Renal pelvis (tissue), 4 donors: Measurements from ENCODE around the gene TMEM132D. TPM values are rescaled to one million over a fixed set of nuclear protein-coding genes. Genes with fewer than 3 reads are reported as not detected.

Source experiments
- DNase-seq: peaks from one replicate; pipeline ENCODE4 v3.0.0-alpha.2; 2013
- polyA plus RNA-seq, 3 donors: library from polyadenylated mRNA; unstranded; fragments of 120-200 nt; gene quantifications; one replicate each; pipeline ENCODE4 v1.2.1, GENCODE V29; 2013; ENCODE audit not compliant: insufficient read length in 3 of 3

Gene TMEM132D
- polyA plus RNA-seq, 3 donors: 0.90 to 1.6 (median 1.6) TPM

DNA sequence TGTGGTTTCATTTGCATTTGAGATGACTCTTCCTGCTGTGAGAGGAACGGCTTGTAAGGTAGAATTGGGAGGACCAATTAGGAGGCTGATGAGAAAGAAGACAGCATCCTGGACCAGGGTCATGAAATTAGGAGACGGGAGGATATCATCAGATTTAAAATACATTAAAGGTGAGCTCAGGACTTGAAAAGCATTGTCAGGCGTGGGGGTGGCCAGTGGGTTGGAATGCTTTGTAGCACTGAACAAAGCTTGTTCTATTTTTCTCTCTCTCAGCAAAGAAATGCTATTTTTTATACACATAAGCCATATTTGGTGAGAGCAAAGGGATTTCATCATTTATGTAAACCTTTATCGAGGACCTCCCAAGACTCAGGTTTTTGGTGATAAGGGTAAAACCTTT is 157.5 kb downstream of the TMEM132D start:
- no peak for DNase-seq

DNA sequence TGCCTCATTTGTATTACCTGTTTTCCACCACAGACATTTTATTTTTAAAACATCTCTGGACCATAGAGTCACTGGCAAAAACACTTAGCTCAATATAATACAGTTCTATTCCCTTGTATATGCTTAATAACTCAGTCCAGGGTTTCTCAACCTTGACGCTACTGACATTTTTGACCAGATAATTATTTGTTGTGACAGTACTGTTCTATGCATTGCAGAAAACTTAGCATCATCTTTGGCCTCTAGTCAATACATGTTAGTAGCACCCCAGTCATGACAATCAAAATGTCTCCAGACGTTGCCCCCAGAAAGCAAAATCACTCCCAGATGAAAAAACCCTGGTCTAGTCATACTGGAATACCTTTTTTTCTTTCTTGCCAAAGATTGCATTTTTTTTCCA is 174.7 kb downstream of the TMEM132D start:
- DNase-seq: no peak

DNA sequence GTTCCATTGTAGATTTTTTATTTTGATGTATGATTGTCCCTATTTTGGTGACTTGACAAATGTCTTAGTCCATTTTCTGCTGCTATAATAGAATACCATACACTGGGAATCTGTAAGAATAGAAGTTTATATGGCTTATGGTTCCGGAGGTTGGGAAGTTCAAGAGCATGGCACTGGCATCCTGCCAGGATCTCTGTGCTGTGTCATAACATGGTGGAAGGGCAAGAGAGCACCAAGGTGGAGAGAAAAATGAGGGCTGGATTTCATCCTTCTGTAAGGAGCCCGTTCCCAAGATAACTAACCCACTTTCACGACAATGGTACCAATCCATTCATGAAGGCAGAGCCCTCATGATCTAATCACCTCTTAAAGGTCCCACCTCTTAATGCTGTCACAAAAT is 176.7 kb downstream of the TMEM132D start:
- DNase-seq: no peak

DNA sequence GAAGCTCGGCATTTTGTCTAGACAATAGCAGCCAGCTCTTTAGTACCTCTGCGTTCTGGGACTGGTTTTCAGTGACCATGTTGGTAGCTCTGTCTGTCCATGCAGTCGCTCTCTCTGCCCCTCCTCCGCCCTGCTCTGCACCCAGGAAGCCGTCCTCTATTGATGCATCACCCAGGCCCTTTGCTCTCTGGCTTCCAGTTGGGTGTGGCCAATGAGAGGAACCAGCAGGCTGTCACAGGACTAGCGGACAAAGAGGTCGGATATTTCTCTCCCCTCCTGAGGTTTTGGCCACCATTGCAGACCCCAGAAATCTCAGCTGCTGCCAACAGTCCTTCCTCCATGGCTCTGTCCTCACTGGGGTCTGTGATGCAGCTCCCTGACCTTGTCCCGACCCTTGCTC is 180.6 kb downstream of the TMEM132D start:
- DNase-seq: no peak

DNA sequence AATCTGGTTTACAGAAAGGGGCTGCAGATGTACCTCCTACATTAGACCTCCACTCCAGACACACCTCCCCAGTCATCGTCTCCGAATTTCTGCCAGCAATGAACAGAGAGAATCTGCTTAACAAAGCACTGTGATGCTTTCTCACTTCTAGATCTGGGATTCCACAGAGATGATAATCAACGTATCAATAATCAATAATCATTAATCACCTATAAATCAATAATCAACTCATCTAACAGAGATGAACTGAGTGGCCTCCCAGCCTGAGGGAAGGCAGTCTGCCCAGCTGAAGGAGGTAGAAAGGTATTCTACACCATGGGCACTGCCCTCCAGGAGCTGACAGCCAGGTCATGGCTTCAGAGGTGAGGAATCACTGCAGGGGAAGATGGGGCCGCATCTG is 183.2 kb downstream of the TMEM132D start:
- DNase-seq: no peak

DNA sequence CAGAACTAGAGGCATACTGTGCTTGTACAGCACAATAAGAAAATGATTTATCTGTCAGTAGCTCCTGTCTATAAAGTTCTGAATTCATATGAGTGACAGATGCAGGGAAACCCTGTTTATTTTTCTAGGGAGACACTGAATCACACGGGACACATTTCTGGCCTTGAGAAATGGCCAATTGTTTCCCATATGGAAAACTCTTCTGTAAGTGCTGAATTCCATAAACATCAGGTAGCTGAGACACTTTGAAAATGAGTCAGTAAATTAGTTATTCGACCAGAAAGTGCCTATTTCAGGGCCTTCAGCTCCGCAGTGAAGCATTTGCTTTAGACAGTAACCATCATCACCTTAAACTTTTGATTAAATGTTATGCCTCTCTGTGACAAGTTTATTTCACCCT is 184.4 kb downstream of the TMEM132D start:
- no peak for DNase-seq

DNA sequence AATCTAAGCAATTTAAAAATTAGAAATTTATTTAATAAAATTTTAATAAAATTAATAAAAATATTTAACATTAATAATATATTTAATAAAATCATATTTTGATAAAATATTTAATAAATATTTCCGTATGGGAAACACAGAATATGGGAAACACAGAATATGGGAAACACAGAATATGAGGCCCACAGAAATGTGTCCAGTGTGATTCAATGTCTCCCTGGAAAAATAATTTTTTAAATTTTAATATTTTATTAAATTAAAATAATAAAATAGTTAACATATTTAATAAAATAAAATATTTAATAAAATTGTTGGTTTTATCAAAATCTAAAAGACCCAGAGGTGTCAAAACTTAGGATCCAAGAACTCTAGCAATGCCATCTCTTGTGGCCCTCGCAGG is 186.4 kb downstream of the TMEM132D start:
- DNase-seq: no peak

DNA sequence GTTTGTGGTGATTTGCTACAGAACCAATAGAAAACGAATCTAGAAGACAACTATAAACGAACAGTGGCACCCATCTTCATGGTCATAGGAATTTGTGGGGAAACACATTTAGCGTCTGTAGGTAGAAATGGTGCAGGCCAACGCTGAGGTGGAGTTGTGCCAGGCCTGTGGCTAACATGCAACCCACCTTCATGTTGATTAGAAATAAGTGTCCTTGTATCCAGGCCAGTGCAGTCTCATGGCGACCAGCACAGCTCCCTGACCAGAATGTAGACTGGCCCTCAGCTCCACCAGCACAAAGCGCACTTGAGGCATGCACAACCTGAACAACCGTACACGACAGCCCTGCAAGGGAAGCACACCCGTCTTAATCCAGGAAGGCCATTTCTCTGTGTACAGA is 187.0 kb downstream of the TMEM132D start:
- no peak for DNase-seq

DNA sequence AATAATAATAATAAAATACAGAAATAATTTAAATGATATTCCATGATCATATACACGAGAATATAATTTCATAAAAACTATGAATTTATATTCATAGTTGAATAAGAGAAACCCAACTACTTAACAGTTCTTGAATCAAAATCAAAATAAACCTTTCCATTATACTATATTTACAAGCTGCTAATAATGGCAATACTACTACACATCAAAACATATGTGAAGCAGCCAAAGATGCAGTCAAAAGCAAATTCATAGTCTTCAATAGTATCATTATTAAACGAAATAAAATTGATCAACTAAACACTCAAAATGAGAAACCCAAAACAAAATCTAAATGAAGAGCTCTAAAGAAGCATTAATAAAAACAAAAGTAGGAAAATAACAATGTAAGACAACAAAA is 197.1 kb downstream of the TMEM132D start:
- no peak for DNase-seq

DNA sequence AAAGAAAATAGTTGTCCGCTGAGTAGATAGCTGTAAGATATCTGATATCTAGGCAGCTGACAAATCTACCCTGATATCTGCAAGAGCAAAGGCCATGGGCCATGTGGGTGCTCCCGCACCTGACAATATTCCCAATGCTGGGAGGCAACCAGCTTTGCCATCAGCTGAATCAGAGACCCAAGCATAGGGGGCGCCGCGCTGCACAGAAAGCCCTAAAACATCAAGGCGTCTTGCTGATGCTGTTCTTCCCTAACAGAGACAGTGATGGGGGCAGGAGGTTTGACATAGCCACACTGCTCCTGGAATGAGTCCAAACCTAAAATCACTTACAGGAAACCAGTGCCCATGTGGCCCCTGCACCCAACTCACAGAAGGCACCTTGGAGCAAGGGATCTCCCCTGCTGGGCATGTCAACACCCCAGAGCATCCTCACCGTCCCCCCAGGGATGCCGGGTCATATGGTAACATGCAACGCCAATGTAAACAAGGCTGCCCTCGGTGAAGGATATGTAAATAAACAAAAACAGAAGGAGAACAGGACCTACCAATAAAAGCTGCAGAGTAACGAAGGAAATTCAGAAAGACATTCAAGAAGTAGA is 199.5 kb downstream of the TMEM132D start:
- DNase-seq: no peak

DNA sequence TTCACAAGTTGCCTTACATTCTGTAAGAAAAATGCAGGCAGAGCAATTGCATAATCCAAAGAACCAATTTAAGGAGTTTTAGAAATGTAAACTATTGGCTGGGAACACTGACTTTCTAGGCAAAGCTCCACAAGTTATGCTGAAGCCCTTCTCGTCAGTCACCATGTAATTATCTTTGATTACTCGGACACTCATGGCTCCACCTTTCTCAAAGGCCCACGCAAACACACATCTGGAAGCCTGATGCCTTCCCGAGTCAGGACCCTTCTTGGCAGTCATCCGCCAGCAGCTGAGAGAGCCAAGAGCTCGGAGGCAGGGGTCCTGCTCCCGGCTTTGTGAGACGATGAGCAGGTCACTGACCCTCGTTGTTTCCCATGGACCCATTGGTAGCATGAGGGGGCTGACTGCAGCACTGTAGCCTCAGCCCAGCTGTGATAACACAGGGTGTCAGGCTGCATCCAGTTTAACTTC is 202.2 kb downstream of the TMEM132D start:
- no peak for DNase-seq

DNA sequence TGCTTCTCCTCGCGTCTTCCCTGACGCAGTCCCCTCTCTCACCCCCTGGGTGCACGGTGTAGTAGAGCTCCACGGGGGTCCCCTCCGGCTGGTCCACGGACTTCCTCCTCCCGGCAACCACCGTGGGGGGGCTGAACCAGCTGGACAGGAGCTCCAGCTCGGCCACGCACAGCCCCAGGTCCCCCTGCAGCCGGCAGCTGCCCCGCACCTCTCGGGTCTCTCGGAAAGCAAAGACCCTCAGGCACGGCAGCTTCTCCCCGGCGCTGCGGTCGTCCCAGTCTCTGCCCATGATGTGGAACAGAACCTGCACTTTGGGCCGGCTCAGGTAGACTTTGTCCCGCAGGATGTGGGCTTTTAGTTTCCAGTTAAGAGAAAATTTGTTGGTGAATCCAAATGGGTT is 203.8 kb downstream of the TMEM132D start:
- no peak for DNase-seq

DNA sequence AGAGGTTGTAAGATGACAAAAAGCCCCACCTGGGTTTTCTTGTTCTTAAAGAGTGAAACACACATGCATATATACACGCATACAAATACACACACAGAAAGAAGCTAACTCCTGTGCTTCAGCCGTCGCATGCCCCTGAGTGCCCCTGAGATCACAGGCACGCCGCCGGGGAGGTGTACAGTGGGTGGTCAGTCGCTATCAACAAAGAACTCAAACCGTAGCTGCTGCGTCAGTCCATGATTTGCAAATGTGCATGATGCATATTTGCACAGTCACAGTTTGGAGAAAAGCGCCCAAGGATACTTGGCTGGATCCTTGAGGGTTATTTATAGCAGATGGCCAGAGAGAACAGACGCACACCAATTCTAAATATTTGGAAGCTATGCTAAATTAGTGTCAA is 206.9 kb downstream of the TMEM132D start:
- DNase-seq: no peak

DNA sequence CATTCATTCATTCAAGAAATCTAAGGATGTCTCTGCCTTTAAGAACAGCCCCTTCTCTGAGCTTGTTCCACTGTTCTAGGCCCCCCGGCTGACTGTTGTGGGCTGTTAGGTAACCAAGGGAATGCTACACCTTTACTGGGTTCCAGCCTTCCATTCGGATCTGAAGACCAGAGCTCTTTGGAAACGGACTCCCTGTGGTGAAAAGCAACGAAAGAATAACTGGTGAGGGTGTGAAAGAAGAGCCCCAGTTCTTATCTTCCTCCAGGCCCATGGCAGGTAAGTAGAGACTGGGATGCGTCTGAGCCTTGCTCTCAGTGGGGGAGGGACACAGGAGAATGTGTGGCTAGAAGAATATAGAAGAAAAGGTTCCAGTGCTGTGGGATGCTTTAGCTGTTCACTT is 207.4 kb downstream of the TMEM132D start:
- no peak for DNase-seq

DNA sequence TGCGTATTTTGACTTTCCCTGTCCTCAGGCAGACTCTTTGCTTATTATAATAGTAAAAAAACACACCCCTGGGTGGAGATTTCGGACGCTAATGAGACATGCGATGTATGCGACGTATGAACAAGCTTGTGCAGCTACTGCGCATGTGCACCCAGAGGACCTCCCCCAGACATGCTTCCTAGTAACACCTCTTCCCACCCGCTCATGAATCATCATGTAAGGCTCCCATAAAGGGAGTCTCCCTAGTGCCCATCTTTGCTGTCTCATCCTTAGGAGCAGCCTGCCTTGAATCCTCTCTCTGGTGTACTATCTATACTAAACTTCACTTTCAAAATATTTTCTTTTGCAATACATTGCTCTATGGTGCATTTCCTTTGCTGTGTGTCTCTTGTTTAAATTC is 210.1 kb downstream of the TMEM132D start:
- DNase-seq: no peak

DNA sequence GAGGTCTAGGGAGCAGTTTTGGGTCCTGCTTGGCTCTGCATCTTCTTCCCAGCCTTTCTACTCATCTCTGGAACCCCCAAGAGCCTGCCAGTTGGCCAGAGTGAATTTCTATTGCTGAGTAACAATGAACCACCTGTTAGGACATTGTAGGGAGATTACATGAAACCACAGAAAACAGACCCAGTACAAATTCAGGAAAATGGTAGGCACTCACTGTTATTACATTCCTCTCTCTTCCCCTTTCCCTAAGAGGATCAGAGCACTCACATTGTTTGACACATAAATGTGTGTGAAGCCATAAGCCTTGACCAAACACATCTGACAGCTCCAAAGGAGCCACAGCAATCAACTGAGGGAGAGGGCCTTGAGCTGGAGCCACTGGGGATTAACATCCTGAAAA is 216.1 kb downstream of the TMEM132D start:
- no peak for DNase-seq

DNA sequence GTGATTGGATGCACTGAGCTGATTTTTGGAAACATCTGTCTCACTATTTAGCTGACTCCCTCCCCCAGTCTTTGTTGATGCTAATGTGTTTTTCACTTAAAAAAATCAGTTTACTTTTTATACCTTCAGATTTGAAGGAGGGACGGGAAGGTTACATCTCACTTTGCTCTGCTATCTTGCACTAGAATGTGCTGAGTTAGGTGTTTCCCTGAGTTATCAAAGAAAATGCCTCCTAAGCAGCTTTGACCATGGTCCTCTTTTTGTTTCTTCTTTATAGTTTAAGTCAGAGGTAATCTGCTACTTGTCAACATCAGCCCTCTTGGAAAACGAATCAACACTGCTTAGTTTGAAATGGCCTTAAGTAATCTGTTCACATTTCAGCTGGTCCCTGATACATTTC is 222.0 kb downstream of the TMEM132D start:
- DNase-seq: no peak

DNA sequence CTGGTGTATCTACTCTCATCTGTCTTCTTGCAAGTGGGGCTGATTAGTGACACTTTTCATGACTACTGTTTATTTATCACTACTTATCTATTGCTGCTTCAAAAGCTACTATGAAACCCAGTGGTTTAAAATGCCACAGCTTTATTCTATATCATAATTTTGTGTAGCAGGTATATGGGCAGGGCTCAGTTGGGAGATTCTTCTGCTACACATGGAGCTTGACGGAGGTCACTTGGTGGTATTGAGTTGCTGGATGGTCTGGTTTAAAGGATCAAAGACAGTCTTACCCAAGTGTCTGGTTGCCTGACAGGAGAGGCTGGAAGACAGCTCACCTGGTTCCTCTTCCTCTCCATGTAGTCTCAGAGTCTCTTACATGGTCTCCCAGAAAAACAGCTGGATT is 222.7 kb downstream of the TMEM132D start:
- no peak for DNase-seq

DNA sequence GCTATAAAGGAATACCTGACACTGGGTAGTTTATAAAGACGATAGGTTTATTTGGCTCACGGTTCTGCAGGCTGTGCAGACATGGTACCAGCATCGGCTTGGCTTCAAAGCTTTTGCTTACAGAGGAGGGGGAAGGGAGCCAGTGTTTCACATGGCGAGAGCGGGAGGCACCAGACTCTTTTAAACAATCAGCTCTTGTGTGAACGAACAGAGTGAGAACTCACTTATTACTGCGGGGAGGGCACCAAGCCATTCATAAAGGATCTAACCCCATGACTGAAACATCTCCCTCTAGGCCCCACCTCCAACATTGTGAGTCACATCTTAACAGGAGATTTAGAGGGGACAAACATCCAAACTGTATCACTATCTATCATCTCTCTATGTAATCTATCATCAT is 227.4 kb downstream of the TMEM132D start:
- no peak for DNase-seq

DNA sequence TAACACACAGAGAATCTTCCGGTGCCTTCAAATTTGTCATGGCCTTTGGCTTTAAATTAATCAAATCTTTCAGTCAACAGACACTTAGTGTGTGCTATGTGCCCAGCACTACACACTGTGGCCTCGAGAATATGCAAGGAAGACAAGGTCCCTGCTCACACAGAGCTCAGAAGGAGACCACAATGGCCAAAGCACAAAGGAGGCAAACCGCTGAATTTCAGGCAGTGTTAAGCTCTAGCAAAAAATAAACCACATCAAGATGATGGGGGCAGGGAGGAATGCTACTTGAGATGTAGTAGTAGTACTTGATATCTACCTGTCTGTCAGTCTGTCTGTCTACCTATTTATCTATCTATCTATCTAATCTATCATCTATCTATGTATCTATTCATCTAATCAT is 227.9 kb downstream of the TMEM132D start:
- DNase-seq: no peak

DNA sequence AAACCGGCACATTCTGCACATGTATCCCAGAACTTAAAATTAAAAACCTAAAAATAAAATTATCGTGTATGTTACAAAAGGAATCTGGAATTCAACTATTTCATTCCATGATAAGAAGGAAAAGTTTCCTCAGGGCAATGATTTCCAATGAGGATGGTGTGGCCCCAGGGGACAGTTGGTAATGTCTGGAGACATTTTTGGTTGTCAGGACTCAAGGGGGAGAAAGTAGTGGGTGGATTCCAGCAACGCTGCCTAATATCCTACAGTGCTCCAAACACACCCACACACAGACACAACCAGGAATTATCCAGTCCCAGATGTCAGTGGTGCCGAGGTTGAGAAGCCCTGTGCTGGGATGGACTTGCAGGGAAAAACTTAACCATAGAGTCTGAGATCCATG is 228.3 kb downstream of the TMEM132D start:
- DNase-seq: no peak

DNA sequence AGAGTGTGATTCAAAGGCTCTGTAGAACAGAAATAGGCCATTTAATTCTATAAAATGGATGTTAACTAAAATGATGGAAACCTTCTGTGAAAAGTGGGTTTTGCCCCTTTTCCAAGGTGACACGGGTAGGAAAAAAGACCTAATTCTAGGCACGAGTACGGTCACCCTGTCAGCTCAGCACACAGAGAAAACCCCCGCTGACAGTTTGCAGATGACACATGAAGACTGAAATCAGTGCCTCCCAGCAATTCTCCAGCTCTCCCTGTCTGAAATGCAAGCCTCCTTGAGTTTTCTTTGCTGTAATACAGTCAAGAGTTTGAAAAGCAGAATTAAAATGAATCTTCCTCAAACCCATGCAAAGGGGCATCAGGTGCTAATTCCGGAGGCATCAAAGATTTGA is 230.0 kb downstream of the TMEM132D start:
- DNase-seq: no peak

DNA sequence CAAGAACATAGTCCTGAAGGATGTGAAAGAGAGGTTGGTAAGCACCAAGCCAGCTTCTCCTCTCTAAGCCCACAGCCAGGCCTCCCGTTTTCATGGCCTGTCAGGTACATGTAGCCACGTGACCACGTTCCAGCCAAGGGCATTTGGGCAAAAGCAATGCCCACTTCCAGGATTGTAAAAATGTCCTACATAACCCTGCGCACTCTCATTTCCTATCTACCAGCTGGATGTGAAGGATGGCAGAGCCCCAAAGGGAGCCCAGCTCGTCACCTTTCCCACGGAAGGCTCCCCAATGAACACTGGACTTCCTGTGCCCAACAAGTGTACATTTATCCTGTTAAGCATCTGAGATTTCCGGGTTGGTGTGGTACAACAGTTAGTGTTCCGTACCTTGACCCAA is 231.7 kb downstream of the TMEM132D start:
- DNase-seq: no peak

DNA sequence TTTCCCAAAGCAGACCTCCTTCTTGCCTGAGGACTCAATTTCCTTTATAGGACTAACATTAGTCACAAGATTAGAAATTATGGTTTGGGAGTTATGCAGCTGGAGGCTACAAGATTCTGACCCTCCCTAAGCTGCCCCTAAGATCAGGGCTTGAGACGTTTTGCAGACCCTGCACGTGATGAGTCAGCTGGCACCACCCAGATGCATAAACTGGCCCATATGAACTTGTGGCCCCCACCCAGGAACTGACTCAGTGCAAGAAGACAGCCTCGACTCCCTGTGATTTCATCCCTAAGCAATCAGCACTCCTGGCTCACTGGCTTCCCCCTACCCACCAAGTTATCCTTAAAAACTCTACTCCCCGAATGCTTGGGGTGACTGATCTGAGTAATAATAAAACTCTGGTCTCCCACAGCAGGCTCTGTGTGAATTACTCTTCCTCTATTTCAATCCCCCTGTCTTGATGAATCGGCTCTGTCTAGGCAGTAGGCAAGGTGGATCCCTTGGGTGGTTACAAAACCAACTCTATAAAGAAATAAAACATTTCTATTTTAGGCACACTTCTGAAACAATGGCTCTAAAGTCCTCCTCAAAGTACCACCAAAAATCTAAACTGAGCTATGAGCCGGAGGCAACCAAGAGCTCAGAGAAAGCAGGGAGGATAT is 233.4 kb downstream of the TMEM132D start:
- no peak for DNase-seq
